Left kidney (tissue), 8 donors: ENCODE results near the gene APLP2. TPM values are rescaled to one million over a fixed set of nuclear protein-coding genes. Genes with fewer than 3 reads are reported as not detected.
"Not testable (repeated sequence)": the region's sequence is repeated elsewhere in the genome, so short reads cannot be mapped to it uniquely, and the experiment has no call there.

Experiments used
- DNase-seq: peaks from one replicate; pipeline ENCODE4 v3.0.0-alpha.2; 2013
- long read RNA-seq, 8 donors: transcript quantifications; one replicate each; lab custom pipeline, GENCODE V29; 2026
- polyA plus RNA-seq: library from polyadenylated mRNA; unstranded; fragments of 120-200 nt; gene quantifications from one replicate; pipeline ENCODE4 v1.2.1, GENCODE V29; 2013; ENCODE audit not compliant: insufficient read length

The APLP2 gene
- polyA plus RNA-seq = 451 TPM
- long read RNA-seq, donor 1, transcript APLP2-210 (16 exons, 2,530 nt) = major isoform, 6 of 249 reads
- long read RNA-seq, donor 1, partial matches to known transcripts = 235 of 249 reads
- long read RNA-seq, donor 1, other reads (novel, unspliced or antisense) = 0 of 249 reads
- long read RNA-seq, donor 2, transcript APLP2-215 (3 exons, 1,322 nt) = minor isoform, 6 of 373 reads
- long read RNA-seq, donor 2, transcript APLP2-210 (16 exons, 2,530 nt) = major isoform, 20 of 373 reads
- long read RNA-seq, donor 2, partial matches to known transcripts = 340 of 373 reads
- long read RNA-seq, donor 2, other reads (novel, unspliced or antisense) = 0 of 373 reads
- long read RNA-seq, donor 3, transcript APLP2-210 (16 exons, 2,530 nt) = major isoform, 18 of 138 reads
- long read RNA-seq, donor 3, transcript APLP2-203 (17 exons, 3,270 nt) = minor isoform, 8 of 138 reads
- long read RNA-seq, donor 3, partial matches to known transcripts = 104 of 138 reads
- long read RNA-seq, donor 3, other reads (novel, unspliced or antisense) = 0 of 138 reads
- long read RNA-seq, donor 4, transcript APLP2-207 (2 exons, 1,590 nt) = major isoform, 5 of 41 reads
- long read RNA-seq, donor 4, partial matches to known transcripts = 33 of 41 reads
- long read RNA-seq, donor 4, other reads (novel, unspliced or antisense) = 0 of 41 reads
- long read RNA-seq, donor 5, transcript APLP2-203 (17 exons, 3,270 nt) = minor isoform, 15 of 197 reads
- long read RNA-seq, donor 5, transcript APLP2-215 (3 exons, 1,322 nt) = minor isoform, 8 of 197 reads
- long read RNA-seq, donor 5, transcript APLP2-210 (16 exons, 2,530 nt) = major isoform, 38 of 197 reads
- long read RNA-seq, donor 5, transcript APLP2-207 (2 exons, 1,590 nt) = minor isoform, 7 of 197 reads
- long read RNA-seq, donor 5, partial matches to known transcripts = 128 of 197 reads
- long read RNA-seq, donor 5, other reads (novel, unspliced or antisense) = 0 of 197 reads
- long read RNA-seq, donor 6, transcript APLP2-203 (17 exons, 3,270 nt) = major isoform, 5 of 165 reads
- long read RNA-seq, donor 6, partial matches to known transcripts = 147 of 165 reads
- long read RNA-seq, donor 6, other reads (novel, unspliced or antisense) = 0 of 165 reads
- long read RNA-seq, donor 7, transcript APLP2-215 (3 exons, 1,322 nt) = minor isoform, 7 of 338 reads
- long read RNA-seq, donor 7, transcript APLP2-210 (16 exons, 2,530 nt) = major isoform, 34 of 338 reads
- long read RNA-seq, donor 7, transcript APLP2-203 (17 exons, 3,270 nt) = minor isoform, 14 of 338 reads
- long read RNA-seq, donor 7, transcript APLP2-207 (2 exons, 1,590 nt) = minor isoform, 7 of 338 reads
- long read RNA-seq, donor 7, partial matches to known transcripts = 274 of 338 reads
- long read RNA-seq, donor 7, other reads (novel, unspliced or antisense) = 0 of 338 reads
- long read RNA-seq, donor 8, transcript APLP2-203 (17 exons, 3,270 nt) = minor isoform, 5 of 114 reads
- long read RNA-seq, donor 8, transcript APLP2-210 (16 exons, 2,530 nt) = major isoform, 9 of 114 reads
- long read RNA-seq, donor 8, partial matches to known transcripts = 94 of 114 reads
- long read RNA-seq, donor 8, other reads (novel, unspliced or antisense) = 0 of 114 reads

GRCh38 chr11:130069659-130070108 is at the start of gene APLP2:
TSS of gene APLP2 (plus strand) at chr11:130069894. CDS start at chr11:130069978, 84 bp downstream.
- DNase-seq = peak; percentile 98

- DNase-seq = no peak
These were observed 49.4 kb upstream of the APLP2 start for GRCh38 chr11:130020323-130020722.

GRCh38 chr11:130021606-130022005 is 48.1 kb upstream of the APLP2 start:
- not testable (repeated sequence) for DNase-seq

- DNase-seq = no peak
These were observed 46.9 kb upstream of the APLP2 start for GRCh38 chr11:130022799-130023198.

GRCh38 chr11:130023204-130023603 is 46.5 kb upstream of the APLP2 start:
- DNase-seq = no peak

- no peak for DNase-seq
These were observed 45.3 kb upstream of the APLP2 start for GRCh38 chr11:130024361-130024760.

GRCh38 chr11:130025371-130025770 is 44.3 kb upstream of the APLP2 start:
- no peak for DNase-seq

GRCh38 chr11:130029137-130029536 is 40.6 kb upstream of the APLP2 start:
- DNase-seq = no peak

GRCh38 chr11:130031056-130031455 is 38.6 kb upstream of the APLP2 start:
- DNase-seq = no peak

- no peak for DNase-seq
These were observed 37.7 kb upstream of the APLP2 start for GRCh38 chr11:130031945-130032344.

- DNase-seq = no peak
These were observed 36.8 kb upstream of the APLP2 start for GRCh38 chr11:130032931-130033330.

- no peak for DNase-seq
These were observed 35.5 kb upstream of the APLP2 start for GRCh38 chr11:130034236-130034635.

GRCh38 chr11:130037058-130037457 is 32.6 kb upstream of the APLP2 start:
- no peak for DNase-seq

GRCh38 chr11:130037881-130038585 is 31.7 kb upstream of the APLP2 start:
- DNase-seq = no peak

- DNase-seq = no peak
These were observed 29.3 kb upstream of the APLP2 start for GRCh38 chr11:130040281-130040940.

- no peak for DNase-seq
These were observed 27.6 kb upstream of the APLP2 start for GRCh38 chr11:130042093-130042591.

- DNase-seq = no peak
These were observed 26.1 kb upstream of the APLP2 start for GRCh38 chr11:130043575-130043974.

- DNase-seq = no peak
These were observed 22.6 kb upstream of the APLP2 start for GRCh38 chr11:130047141-130047540.

- no peak for DNase-seq
These were observed 20.3 kb upstream of the APLP2 start for GRCh38 chr11:130049328-130049771.

- no peak for DNase-seq
These were observed 19.4 kb upstream of the APLP2 start for GRCh38 chr11:130050257-130050656.
